ES-I3 (cell line): ENCODE measurements around the gene HCFC1.

Experiments used
- H3K36me3 ChIP-seq: 2 replicates; pipeline ENCODE4 v1.6.1; 2013; ENCODE audit warnings: mild to moderate bottlenecking, low read length, control low read depth, moderate library complexity; ENCODE audit not compliant: insufficient read depth
- H3K4me1 ChIP-seq: 2 replicates; pipeline ENCODE4 v1.6.1; 2013; ENCODE audit warnings: mild to moderate bottlenecking, control low read depth, low read length; ENCODE audit not compliant: insufficient read depth
- H3K9ac ChIP-seq: 2 replicates; pipeline ENCODE4 v1.6.1; 2013; ENCODE audit warnings: low read depth, mild to moderate bottlenecking, low read length, moderate library complexity
- H3K9me3 ChIP-seq: 2 replicates; pipeline ENCODE4 v1.6.1; 2013; ENCODE audit warnings: mild to moderate bottlenecking, low read length, moderate library complexity; ENCODE audit not compliant: control insufficient read depth, insufficient read depth

Gene HCFC1

DNA sequence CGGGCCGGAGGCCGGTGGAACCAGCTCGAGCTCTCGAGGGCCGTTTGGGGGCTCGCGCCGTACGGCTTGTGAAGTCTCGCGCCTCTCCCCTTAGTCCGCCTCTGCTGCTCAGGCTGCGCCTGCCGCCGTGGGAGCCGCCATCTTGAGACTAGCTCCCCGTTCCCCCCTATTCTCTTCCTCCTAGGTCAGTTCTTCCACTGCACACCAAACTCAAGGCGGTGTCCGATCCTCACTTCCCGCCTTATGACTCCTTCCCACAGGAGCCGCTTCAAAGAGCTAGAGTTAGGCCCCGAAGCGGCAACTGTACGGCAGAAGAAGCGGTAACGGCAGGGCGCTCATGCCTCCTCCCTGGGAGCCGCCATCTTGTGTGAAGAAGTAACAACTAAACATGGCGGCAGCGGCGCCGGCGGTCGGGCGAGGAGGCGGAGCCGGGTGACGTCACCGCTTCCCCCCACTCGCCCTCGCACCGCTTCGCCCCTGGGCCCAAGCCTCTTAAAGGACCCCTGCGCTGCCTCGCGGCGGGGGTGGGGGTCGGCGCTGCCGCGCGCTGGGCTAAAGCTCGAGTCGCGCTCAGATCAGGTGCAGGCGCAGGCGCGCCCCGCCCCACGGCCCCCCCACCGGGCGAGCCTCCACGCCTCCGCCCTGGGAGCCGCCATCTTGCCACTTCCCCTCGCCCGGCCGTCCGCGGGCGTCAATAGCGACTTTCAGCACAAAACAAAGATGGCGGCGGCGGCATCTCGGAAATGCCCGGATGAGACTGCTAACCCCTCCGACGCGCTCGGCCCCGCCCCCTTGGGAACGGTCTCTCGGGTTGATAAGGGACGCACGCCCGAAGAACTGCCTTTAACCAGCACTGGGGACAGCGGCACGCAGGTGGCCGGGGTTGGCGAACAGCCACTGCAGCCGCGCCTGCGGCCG, at the start of gene HCFC1:
Gene HCFC1 (minus strand): TSS at position 369 of the 918 bp plus-strand sequence. CDS start 978 bp downstream, outside the sequence.
- Histone ChIP-seq H3K9me3 (no peaks in the 10 kb centered on the region; the same call in 1 of the 2 replicates), H3K4me1 (peaks cover 18% of the 10 kb centered on the region; the same call in 1 of the 2 replicates), H3K36me3 (no peaks in the 10 kb centered on the region; the same call in 1 of the 2 replicates), H3K9ac (peak within 1 kb of the TSS; percentile 77)

GRCh38 chrX:154021131-154021611, 49.6 kb upstream of the HCFC1 start:
- Histone ChIP-seq H3K4me1 (peaks cover 26% of the 10 kb centered on the region), H3K9ac (no peak overlapping the region), H3K36me3 (no peaks in the 10 kb centered on the region; the same call in 1 of the 2 replicates), H3K9me3 (no peaks in the 10 kb centered on the region)

- peaks cover 28% of the 10 kb centered on the region for H3K4me1 ChIP-seq
- no peaks in the 10 kb centered on the region for H3K9me3 ChIP-seq
- no peaks in the 10 kb centered on the region; the same call in 1 of the 2 replicates for H3K36me3 ChIP-seq
- H3K9ac ChIP-seq = peak overlapping the region; percentile 31
Observed at GRCh38 chrX:154020536-154021115, 49.0 kb upstream of the HCFC1 start.

GRCh38 chrX:154019633-154020528, 48.3 kb upstream of the HCFC1 start, which contains the start of gene IRAK1:
IRAK1 (minus strand) TSS chrX:154019902; CDS start chrX:154019812, 90 bp downstream.
- no peaks in the 10 kb centered on the region; the same call in 1 of the 2 replicates for H3K36me3 ChIP-seq
- H3K9me3 ChIP-seq = no peaks in the 10 kb centered on the region
- H3K9ac ChIP-seq = peak within 1 kb of the TSS; percentile 53
- H3K4me1 ChIP-seq = peaks cover 30% of the 10 kb centered on the region

DNA sequence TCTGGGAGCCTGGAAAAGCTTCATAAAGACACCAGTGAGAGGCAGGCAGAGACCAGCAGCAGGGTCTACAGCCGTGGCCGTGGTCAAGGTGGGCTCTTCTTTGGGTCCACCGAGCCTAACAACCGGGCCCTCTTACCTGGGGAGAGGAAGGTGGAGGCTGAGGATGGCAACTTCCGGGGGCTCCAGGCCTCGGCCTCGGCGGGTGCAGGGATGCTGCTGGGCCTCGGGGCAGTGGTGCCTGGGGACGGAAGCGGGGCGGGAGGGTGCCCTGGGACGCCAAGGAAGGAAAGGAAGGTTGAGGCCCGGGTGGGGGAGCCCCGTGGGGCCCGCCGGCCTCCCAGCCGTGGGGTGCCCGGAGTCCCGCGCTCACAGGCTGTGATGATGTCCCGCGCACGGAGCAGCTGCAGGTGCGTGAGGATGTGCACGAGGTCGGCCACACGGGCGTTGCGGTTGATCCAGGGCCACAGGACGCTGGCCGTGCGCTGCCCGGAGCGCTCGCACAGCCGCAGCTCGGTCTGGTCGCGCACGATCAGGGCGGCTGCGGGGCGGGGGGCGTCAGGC, 47.5 kb upstream of the HCFC1 start:
- no peaks in the 10 kb centered on the region; the same call in 1 of the 2 replicates for H3K36me3 ChIP-seq
- H3K9ac ChIP-seq = peak overlapping the region; percentile 53
- no peaks in the 10 kb centered on the region for H3K9me3 ChIP-seq
- H3K4me1 ChIP-seq = peaks cover 30% of the 10 kb centered on the region

DNA sequence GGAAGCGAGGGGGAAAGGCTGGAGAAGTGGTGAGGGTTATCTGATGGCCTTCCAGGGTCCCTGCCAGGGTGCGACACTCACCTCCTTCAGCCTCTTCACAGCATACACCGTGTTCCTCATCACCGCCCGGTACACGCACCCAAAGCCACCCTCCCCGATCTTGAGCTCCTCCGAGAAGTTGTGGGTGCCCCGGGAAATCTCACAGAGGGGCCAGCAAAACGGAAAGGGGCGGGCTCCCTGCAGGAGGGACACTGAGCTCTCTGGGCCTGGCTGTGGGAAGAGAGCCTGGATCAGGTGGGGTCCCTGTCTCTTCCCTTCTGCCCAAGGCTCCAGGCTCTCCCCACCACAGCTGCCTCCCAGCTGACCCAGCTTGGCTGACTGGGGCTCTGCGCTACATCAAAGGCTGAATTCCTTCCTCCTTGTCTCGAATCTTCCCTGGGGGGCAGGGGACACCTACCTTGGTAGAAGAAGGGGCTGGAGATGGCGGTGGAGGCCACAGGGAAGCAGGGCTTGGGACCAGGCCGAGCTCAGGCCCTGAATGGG, 47.0 kb upstream of the HCFC1 start:
- H3K36me3 ChIP-seq = no peaks in the 10 kb centered on the region; the same call in 1 of the 2 replicates
- H3K9me3 ChIP-seq = no peaks in the 10 kb centered on the region
- peak overlapping the region; percentile 53; the same call in 1 of the 2 replicates for H3K9ac ChIP-seq
- H3K4me1 ChIP-seq = peaks cover 30% of the 10 kb centered on the region

DNA sequence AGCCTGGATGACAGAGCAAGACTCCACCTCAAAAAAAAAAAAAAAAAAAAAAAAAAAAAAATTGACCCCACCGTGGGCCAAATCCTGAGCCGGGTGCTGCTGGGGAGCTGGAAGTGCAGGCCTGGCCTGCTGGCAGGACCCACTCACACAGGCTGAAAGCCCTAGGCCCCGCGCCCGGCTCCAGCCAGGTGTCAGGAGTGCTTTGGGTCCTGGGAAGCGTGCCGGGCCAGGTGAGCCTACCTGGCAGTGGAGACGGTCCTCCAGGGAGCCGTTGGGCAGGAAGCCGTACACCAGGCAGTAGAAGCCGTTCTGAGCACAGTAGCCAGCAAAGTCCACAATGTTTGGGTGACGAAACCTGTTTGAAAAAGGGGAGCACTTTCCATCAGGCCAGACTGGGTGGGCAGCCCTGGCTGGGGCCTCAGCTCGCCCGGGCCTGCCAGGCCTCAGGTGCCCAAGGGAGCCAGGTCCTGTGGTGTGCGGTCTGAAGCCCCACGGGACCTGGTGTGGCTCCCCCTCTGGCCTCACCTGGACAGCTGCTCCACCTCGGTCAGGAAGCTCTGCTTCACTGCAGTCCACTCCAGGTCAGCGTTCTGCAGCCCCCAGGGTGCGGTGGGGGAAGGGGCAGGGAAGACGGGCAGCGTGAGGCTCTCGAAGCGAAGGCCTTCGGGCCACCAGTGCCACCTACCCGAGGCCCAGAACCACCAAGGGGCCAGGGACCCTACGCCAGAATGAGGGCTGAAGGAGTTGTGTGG, 46.3 kb upstream of the HCFC1 start:
- H3K9ac ChIP-seq = no peak overlapping the region
- no peaks in the 10 kb centered on the region for H3K9me3 ChIP-seq
- H3K4me1 ChIP-seq = peaks cover 30% of the 10 kb centered on the region
- no peaks in the 10 kb centered on the region; the same call in 1 of the 2 replicates for H3K36me3 ChIP-seq

DNA sequence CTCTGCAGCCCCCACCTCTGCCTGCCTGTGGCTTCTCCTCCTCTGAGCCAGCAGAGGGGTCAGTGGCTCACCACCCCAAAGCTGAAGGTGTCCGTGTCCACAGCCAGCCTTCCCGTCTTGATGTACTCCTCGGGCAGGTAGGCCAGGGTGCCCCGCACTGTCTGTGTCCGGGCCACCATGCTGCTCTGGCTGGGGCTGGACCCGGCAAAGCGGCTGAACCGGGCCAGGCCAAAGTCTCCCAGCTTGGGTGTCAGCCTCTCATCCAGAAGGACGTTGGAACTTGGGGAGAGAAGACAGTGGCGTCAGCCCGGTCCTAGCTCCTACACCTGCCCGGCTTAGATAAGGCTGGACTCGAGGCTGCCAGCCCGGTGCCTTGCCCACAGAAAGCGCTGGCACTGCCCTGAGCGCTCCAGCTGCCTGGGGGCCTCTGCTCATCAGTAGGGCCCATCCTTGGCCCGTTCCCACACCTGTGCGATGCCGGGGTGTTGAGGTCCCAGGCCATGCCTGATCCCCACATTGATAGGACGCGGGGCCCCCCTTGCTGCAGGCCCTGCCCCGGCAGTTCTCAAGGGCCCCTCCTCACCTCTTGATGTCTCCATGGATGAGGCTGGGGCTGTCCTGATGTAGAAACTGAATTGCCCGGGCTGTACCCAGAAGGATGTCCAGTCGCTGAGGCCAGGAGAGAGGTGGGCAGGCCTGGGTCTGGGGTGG, 44.9 kb upstream of the HCFC1 start:
- H3K36me3 ChIP-seq = no peaks in the 10 kb centered on the region; the same call in 1 of the 2 replicates
- H3K9me3 ChIP-seq = no peaks in the 10 kb centered on the region
- H3K4me1 ChIP-seq = peaks cover 18% of the 10 kb centered on the region; the same call in 1 of the 2 replicates
- no peak overlapping the region for H3K9ac ChIP-seq

GRCh38 chrX:154015581-154016264, 44.1 kb upstream of the HCFC1 start:
- no peaks in the 10 kb centered on the region for H3K9me3 ChIP-seq
- no peaks in the 10 kb centered on the region; the same call in 1 of the 2 replicates for H3K36me3 ChIP-seq
- no peak overlapping the region for H3K9ac ChIP-seq
- peaks cover 10% of the 10 kb centered on the region; the same call in 1 of the 2 replicates for H3K4me1 ChIP-seq

GRCh38 chrX:154014429-154015380, 43.1 kb upstream of the HCFC1 start:
- H3K4me1 ChIP-seq = peaks cover 8% of the 10 kb centered on the region; the same call in 1 of the 2 replicates
- no peak overlapping the region for H3K9ac ChIP-seq
- no peaks in the 10 kb centered on the region for H3K9me3 ChIP-seq
- H3K36me3 ChIP-seq = no peaks in the 10 kb centered on the region; the same call in 1 of the 2 replicates
